HG02571 (cell line): ENCODE measurements around the gene ITPRIP.

Experiments
- ATAC-seq: cut with Tn5 transposase; IDR thresholded peaks from one replicate; pipeline ENCODE4 v1.9.1; 2021; ENCODE audit warnings: mild to moderate bottlenecking, moderate library complexity; ENCODE audit not compliant: unreplicated experiment

ITPRIP gene

GRCh38 chr10:104309980-104310978, 28.0 kb downstream of the ITPRIP start:
- ATAC-seq = no peak

GRCh38 chr10:104308439-104308903, 29.8 kb downstream of the ITPRIP start:
- ATAC-seq = peak; percentile 74

- no peak for ATAC-seq
These were observed 30.5 kb downstream of the ITPRIP start for GRCh38 chr10:104307576-104308438.

- ATAC-seq = no peak
These were observed 31.4 kb downstream of the ITPRIP start for GRCh38 chr10:104306897-104307296.

DNA sequence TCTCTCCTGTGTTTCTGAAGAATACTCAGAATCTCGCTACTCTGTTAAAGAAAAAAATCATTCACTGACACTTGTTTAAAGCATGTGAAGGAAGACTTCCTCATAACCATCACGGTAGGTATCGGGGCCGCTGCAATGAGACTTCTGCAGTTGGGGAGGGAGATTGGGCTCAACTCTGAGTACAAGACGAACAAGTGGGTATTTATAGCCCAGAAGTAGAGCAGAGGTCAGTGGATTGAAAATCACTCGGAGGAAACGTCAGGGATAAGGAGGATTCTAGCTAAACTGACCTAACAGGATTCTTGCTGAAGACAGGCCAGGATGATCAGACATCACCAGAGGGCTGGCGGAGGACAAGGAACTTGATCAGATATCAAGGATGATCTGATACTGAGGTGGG, 33.3 kb downstream of the ITPRIP start:
- no peak for ATAC-seq

DNA sequence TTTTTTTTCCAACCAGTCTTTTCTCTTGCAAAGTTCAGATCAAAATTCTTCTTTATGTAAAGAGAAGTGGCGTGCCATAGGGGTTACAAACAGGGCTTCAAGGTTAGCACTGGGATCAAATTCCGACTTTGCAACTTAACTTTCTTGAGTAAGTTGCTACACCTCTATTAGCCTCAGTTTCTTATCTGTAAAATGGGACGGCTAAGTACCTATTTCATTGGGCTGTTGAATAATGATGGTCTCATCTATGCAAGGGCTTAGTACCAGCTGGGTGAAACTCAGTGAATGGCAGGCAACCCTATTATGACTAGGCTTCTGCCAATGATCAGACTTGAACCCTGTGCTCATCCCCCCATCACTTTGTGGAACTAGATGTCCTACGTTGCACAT, 33.9 kb downstream of the ITPRIP start:
- no peak for ATAC-seq

DNA sequence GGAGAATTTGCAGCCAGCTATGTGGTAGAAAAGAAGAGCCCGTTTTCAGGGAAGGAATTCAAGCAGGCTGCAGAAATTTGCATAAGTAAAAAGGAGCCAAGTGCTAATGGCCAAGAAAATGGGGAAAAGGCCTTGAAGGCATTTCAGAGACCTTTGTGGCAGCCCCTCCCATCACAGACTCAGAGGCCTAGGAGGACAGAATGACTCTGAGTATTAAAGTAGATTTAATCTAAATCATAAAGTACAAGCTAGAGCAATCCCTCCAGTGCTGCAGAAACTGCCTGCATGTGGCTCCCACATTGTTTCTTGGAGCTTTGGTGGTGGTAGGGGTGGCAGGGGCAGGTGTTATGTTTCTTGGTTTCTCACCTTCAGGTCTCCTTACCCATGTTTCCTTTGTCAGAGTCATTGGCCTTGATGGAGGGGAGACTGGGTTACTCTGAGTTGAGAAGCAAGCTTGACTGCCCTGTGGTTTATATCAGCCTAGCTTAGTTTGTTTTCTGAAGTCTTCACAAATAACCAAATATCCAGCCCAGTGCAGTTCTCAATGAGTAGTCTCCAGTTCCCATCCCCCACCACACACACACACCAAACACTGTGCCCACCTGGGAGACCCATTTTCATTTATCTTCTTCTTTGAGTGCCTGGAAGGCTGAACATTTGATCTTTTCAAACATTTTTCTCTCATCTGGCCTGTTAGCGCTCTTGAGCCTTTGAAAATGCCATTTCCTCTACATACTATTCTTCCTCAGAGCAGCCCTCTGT, 34.5 kb downstream of the ITPRIP start:
- ATAC-seq = no peak

DNA sequence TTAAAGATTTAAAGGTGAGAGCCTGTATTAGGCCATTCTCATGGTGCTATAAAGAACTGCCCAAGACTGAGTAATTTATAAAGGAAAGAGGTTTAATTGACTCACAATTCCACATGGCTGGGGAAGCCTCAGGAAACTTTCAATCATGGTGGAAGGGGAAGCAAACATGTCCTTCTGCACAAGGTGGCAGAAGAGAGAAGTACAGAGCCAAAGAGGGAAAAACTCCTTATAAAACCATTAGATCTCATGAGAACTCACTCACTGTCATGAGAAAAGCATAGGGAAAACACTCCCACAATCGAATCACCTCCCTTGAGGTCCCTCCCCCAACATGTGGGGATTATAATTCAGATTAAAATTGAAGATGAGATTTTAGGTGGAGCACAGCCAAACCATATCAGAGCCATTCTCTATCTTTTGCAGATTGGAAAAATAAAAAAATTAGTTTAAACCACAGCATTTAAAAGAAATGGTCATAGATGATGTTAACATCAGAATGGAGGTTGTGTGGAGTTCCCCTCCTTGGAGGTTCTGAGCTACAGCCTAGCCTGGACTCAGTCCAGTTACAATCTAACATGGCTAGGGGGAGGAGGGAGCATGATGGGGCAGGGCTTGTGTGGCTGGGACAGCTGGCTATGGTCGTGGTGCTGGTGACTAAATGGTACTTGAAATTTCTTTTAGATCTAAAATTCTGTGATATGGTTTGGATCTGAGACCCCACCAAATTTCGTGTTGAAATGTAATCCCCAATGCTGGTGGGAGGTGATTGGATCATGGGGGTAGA, 36.2 kb downstream of the ITPRIP start:
- no peak for ATAC-seq

GRCh38 chr10:104300736-104301292, 37.5 kb downstream of the ITPRIP start:
- no peak for ATAC-seq

GRCh38 chr10:104300002-104300735, 38.1 kb downstream of the ITPRIP start:
- ATAC-seq = no peak

- ATAC-seq = no peak
These were observed 39.0 kb downstream of the ITPRIP start for GRCh38 chr10:104299031-104299904.

DNA sequence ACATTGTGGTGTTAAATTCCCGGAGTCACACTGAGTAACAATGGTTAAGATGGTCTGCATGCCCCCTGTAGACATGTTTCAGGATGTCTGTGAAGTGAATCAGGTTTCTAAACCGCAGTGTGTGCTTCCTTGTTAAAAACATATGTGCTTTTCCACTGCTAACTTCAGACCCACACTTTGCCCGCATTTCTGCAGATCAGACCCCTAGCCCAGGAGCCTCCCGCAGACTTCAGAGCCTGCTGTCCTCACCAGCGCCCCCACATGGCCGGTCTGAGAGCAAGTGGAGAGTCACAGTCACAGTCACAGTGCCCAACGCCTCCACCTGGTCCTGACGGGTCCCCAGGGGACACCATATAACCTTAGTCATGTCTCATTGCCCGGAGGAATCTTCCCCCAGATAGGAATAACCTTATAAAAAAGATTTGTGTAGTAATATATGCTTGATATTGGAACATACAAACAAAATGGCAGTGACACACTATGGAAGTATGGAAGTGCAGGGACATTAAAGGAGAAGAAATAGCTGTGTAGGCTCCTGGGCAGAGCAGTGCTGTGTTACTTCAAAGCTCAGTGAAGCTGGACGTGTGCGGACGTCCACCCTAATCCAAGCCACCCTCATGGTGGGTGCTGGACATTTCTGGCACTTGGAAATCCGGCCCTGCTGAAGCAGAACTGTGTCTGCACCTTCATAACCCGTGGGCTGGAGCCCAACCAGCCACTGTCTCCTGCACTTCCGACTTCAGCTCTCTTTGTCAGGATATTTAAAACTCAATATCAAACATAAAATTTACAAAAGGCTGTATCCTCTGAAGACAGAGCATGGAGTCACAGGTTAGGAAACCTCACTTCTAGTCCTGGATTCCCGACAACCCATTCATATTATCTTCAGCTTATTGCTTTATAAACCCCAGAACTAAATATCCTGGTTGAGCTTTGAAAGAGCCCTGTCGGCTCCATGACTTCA, 40.3 kb downstream of the ITPRIP start:
- no peak for ATAC-seq

- no peak for ATAC-seq
These were observed 41.4 kb downstream of the ITPRIP start for GRCh38 chr10:104296687-104297436.

DNA sequence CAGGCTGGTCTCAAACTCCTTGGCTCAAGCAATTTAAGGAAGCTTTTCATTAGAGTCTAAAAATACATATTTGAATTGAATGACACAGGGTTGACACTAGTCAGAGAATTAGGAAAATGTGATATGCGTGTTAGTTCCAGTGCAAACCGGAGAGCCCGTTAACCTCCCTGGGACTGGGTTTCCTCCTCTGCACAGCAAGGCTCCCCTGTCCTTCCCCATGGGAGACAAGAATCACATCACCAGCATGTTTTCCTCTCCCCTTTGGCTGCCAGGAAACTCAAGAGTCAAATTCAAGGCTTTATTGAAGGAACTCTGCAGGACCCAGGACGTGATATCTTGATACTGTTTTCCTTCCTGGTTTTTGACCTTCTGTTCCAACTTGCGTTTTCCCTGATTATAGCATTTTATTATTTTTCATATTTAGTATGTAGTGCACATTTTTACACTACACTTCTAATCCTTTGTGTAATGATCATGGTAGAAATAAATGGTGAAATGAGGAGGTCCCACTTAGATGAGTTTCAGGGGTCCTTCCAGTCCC, 44.4 kb downstream of the ITPRIP start:
- ATAC-seq = no peak

GRCh38 chr10:104293011-104293410, 45.3 kb downstream of the ITPRIP start:
- no peak for ATAC-seq

- ATAC-seq = peak; percentile 98
These were observed 46.8 kb downstream of the ITPRIP start for GRCh38 chr10:104291439-104291951.
